Panc1 (cell line): Measurements from ENCODE around the gene COPS7A. TPM values are rescaled to one million over a fixed set of nuclear protein-coding genes. Genes with fewer than 3 reads are reported as not detected.

Source experiments
- ATAC-seq: fragments of 200-7000 bp; cut with Tn5 transposase; 2 replicates; pipeline ENCODE4 v1.9.1; 2020; ENCODE audit warnings: mild to moderate bottlenecking, moderate library complexity
- BruUV-seq: library from RNA; stranded (reverse); fragments of 400-500 nt; replicated peaks from 2 replicates; lab custom pipeline; 2021; lab: Mats Ljungman, UMichigan
- CTCF ChIA-PET: fragments of 300-600 bp; sonication (Branson Sonifier 250); formaldehyde crosslinking; loops from one replicate; lab custom pipeline; 2022; ENCODE audit warnings: antibody characterized with exemption; lab: Charles Lee
- POLR2A ChIA-PET: fragments of 300-600 bp; sonication (Branson Sonifier 250); formaldehyde crosslinking; loops from one replicate; lab custom pipeline; 2022; ENCODE audit warnings: antibody characterized with exemption; lab: Charles Lee
- DNase-seq: peaks from one replicate; pipeline ENCODE4 v3.0.0-alpha.2; 2010; ENCODE audit warnings: low read depth, low spot score
- H3K27ac ChIP-seq: 2 replicates; pipeline ENCODE4 v1.5.1; 2011; ENCODE audit warnings: mild to moderate bottlenecking, low read length, inconsistent platforms
- H3K27me3 ChIP-seq: fragments of 200-500 bp; sonication (Bioruptor generic); 2 replicates; pipeline ENCODE4 v1.6.0; 2014; ENCODE audit warnings: low read length, inconsistent platforms; ENCODE audit not compliant: control insufficient read depth, insufficient read depth
- H3K36me3 ChIP-seq: fragments of 200-500 bp; sonication (Bioruptor generic); 2 replicates; pipeline ENCODE4 v1.5.1; 2014; ENCODE audit warnings: inconsistent platforms, mild to moderate bottlenecking, low read length, moderate library complexity; ENCODE audit not compliant: control insufficient read depth, insufficient read depth
- H3K4me1 ChIP-seq: 2 replicates; pipeline ENCODE4 v1.5.1; 2011; ENCODE audit warnings: inconsistent platforms, mild to moderate bottlenecking, low read length, moderate library complexity; ENCODE audit not compliant: control insufficient read depth, insufficient read depth
- H3K4me3 ChIP-seq, 2 experiments: 2 replicates each; pipeline ENCODE4 v1.5.1; 2011 to 2012; ENCODE audit warnings: low read depth in 2 of 2, low read length in 2 of 2, mild to moderate bottlenecking in 2 of 2, inconsistent platforms in 1 of 2, moderate library complexity in 1 of 2
- H3K9me3 ChIP-seq: fragments of 200-500 bp; sonication (Bioruptor generic); 2 replicates; pipeline ENCODE4 v1.5.1; 2014; ENCODE audit warnings: low read depth, mild to moderate bottlenecking, inconsistent platforms, low read length, moderate library complexity; ENCODE audit not compliant: control insufficient read depth, insufficient read depth
- POLR2AphosphoS5 ChIP-seq: IDR thresholded peaks from 2 replicates; pipeline ENCODE4 v1.6.1; 2012; ENCODE audit warnings: mild to moderate bottlenecking, low read depth, low read length, moderate library complexity
- REST ChIP-seq, 2 experiments: IDR thresholded peaks; 2 replicates each; pipeline ENCODE4 v1.6.1; 2011 to 2012; ENCODE audit warnings: low read depth in 2 of 2, control low read depth in 1 of 2, low read length in 1 of 2, mild to moderate bottlenecking in 1 of 2, moderate library complexity in 1 of 2; ENCODE audit not compliant: insufficient read depth in 1 of 2
- SIN3A ChIP-seq: IDR thresholded peaks from 2 replicates; pipeline ENCODE4 v1.6.1; 2012; ENCODE audit warnings: low read depth, mild to moderate bottlenecking, low read length, moderate library complexity, borderline replicate concordance; ENCODE audit not compliant: insufficient read depth
- TCF7L2 ChIP-seq: IDR thresholded peaks from 2 replicates; pipeline ENCODE4 v1.6.1; 2011; ENCODE audit warnings: mild to moderate bottlenecking, low read depth, low read length, inconsistent platforms
- in situ Hi-C: cut with HindIII; loops from 2 replicates; pipeline ENCODE4 v1.10.0; 2016; ENCODE audit warnings: low sequenced_read_pairs, low pct_unique_long_range_greater_than_20kb
- intact Hi-C: fragments of 100-400 bp; cut with micrococcal nuclease; formaldehyde crosslinking; loops from one replicate; pipeline ENCODE4 v1.10.0; 2022; ENCODE audit not compliant: unreplicated experiment
- total RNA-seq: library from RNA; stranded (reverse); gene quantifications from one replicate; pipeline ENCODE4 v1.2.1, GENCODE V29; 2021; ENCODE audit not compliant: unreplicated experiment
- TF ChIP-seq, protein P1 (sequence below): fragments of 450-650 bp; IDR thresholded peaks from 2 replicates; pipeline ENCODE4 v1.5.1; 2017; ENCODE audit warnings: mild to moderate bottlenecking

The COPS7A gene
- total RNA-seq, 1 experiment from 2014 or later, result 37.5 TPM

DNA sequence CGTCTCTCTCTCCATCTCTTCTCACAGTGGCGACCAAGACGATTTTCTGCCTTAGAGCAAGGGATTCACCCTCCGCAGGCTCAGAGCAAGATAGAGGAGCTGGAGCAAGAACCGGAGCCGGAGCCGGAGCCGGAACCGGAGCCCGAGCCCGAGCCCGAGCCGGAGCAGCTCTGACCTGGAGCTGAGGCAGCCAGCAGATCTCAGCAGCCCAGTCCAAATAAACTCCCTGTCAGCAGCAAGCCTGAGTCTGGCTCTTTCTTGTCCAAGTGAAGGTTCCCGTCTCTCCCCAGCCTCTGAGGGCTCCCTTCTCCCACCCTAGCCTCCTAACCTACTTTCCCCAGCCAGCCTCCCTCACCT, 54.3 kb downstream of the COPS7A start:
- ATAC-seq (no peak), DNase-seq (no peak)
- ChIA-PET POLR2A (interaction anchor here (0.6 to 0.7 kb wide), 3 partner anchors 26 to 156 kb away, joined by 3 to 5 read pairs (median 3); partner anchors contain the start of gene MLF2), CTCF (no interaction called here)
- no TSS peak for BruUV-seq
- Histone ChIP-seq H3K36me3 (no peaks in the 10 kb centered on the region), H3K9me3 (no peaks in the 10 kb centered on the region), H3K4me3 (no peak overlapping the region), H3K27me3 (no peaks in the 10 kb centered on the region), H3K27ac (no peak overlapping the region), H3K4me1 (peaks cover 4% of the 10 kb centered on the region; the same call in 1 of the 2 replicates)
- TF ChIP-seq POLR2AphosphoS5, result no peak
- TF ChIP-seq, protein P1, sequence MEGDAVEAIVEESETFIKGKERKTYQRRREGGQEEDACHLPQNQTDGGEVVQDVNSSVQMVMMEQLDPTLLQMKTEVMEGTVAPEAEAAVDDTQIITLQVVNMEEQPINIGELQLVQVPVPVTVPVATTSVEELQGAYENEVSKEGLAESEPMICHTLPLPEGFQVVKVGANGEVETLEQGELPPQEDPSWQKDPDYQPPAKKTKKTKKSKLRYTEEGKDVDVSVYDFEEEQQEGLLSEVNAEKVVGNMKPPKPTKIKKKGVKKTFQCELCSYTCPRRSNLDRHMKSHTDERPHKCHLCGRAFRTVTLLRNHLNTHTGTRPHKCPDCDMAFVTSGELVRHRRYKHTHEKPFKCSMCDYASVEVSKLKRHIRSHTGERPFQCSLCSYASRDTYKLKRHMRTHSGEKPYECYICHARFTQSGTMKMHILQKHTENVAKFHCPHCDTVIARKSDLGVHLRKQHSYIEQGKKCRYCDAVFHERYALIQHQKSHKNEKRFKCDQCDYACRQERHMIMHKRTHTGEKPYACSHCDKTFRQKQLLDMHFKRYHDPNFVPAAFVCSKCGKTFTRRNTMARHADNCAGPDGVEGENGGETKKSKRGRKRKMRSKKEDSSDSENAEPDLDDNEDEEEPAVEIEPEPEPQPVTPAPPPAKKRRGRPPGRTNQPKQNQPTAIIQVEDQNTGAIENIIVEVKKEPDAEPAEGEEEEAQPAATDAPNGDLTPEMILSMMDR, result no peak
- no peak for TF ChIP-seq TCF7L2
- no peak for TF ChIP-seq SIN3A
- no peak for TF ChIP-seq REST (IDR thresholded peaks at IDR 0.05; ENCODE audit: insufficient read depth in 1 of 2, low read depth in 2 of 2, low read length in 1 of 2)
- intact Hi-C loops (no loop called here), in situ Hi-C loops (no loop called here)

DNA sequence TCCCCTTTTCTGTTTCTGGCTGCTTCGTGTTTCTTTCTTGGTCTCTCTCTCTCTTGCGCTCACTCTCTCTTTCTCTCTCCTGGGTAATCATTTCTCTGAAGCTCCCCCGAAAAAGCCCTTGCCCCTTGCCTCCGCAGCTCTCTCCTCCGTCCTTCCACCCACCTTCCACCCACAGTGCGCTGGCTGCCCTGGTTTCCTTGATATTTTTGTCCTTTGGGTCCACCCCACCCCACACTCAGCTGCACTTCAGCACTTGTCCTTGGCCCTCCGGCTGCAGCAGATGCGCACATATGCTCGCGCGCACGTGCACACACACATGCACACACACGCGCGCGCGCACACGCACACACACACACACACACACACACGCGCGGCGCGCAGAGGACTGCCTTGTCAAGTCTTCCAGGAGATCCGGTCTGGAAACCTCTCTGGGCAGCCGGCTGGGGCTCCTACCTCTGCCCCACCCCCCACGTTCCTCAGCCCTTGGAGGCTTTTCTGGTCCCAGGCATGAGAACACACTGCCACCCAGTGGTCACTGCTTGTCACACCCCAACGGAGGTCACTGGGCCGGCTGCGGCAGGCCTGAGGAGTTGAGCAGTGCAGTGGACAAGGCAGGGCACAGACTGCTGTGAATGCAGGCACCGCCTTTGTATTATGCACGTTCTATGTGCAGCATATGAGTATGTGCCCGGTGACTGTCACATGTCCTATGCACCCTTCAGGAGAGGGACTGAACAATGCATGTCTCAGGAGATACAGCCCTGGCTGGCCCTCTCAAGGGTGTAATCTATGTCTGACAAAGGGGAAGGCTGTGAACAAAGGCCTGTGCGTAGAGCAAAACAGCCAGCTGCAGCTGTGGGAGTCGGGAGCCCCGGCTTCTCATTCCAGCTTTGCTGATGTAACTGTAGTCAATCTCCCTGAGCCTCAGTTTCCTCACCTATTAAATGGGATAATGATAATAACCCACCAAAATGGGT, 55.0 kb downstream of the COPS7A start:
- POLR2A ChIA-PET, result interaction anchor here (0.7 kb wide), 2 partner anchors 82 to 157 kb away, joined by 3 to 5 read pairs; no protein-coding TSS in a partner anchor
- H3K27me3 ChIP-seq, result no peaks in the 10 kb centered on the region
- TF ChIP-seq, protein P1, result peak; percentile 89
- TF ChIP-seq TCF7L2, result no peak
- TF ChIP-seq POLR2AphosphoS5, result peak; percentile 25; the same call in 1 of the 2 replicates
- intact Hi-C loops (no loop called here), in situ Hi-C loops (no loop called here)
- CTCF ChIA-PET, result interaction anchor here (0.5 kb wide), 1 partner anchor 114 kb away, joined by 5 read pairs; no protein-coding TSS in a partner anchor
- BruUV-seq, result no TSS peak
- H3K4me3 ChIP-seq, result peak overlapping the region; percentile 14 to 17
- H3K9me3 ChIP-seq, result no peaks in the 10 kb centered on the region
- no peaks in the 10 kb centered on the region for H3K36me3 ChIP-seq
- H3K27ac ChIP-seq, result no peak overlapping the region
- DNase-seq (no peak), ATAC-seq (peak; percentile 98)
- peaks cover 4% of the 10 kb centered on the region; the same call in 1 of the 2 replicates for H3K4me1 ChIP-seq
